K562 (cell line): Measurements from ENCODE around the gene PAM. TPM values are rescaled to one million over a fixed set of nuclear protein-coding genes. Genes with fewer than 3 reads are reported as not detected.

Experiments
- CHD1 ChIP-seq: fragments of 200-600 bp; sonication (generic); IDR thresholded peaks from one replicate; pipeline ENCODE4 v1.6.1; 2012; ENCODE audit warnings: mild to moderate bottlenecking, moderate library complexity, low read length, inconsistent platforms
- E2F6 ChIP-seq, 2 experiments: IDR thresholded peaks; 2 replicates each; pipeline ENCODE4 v1.6.1; 2011; ENCODE audit warnings: borderline replicate concordance in 1 of 2, control low read depth in 1 of 2, low read depth in 1 of 2, low read length in 1 of 2, mild to moderate bottlenecking in 1 of 2, mixed read lengths in 1 of 2, moderate library complexity in 1 of 2; ENCODE audit not compliant: insufficient read depth in 1 of 2, insufficient read length in 1 of 2, poor library complexity in 1 of 2, severe bottlenecking in 1 of 2; ENCODE audit errors: extremely low read depth in 1 of 2
- FOXJ2 ChIP-seq: fragments of 200-800 bp; sonication (Bioruptor generic); IDR thresholded peaks from 2 replicates; pipeline ENCODE4 v1.6.1; 2016; ENCODE audit warnings: missing genetic modification characterization, missing compliant biosample characterization
- FOXO4 ChIP-seq: fragments of 450-650 bp; formaldehyde crosslinking; IDR thresholded peaks from 2 replicates; pipeline ENCODE4 v1.4.0; 2020; ENCODE audit warnings: mild to moderate bottlenecking, moderate library complexity
- HNRNPLL ChIP-seq: fragments of 200-400 bp; formaldehyde crosslinking; IDR thresholded peaks from 2 replicates; pipeline ENCODE4 v1.6.1; 2017; ENCODE audit warnings: low read length, low read depth, mild to moderate bottlenecking; ENCODE audit not compliant: poor library complexity, severe bottlenecking
- JUN ChIP-seq, 2 experiments: sonication (generic) in 1 of 2; formaldehyde crosslinking in 1 of 2; IDR thresholded peaks; 2 replicates each; pipeline versions ENCODE4 v1.6.1 to v1.8.0; 2012 to 2022; ENCODE audit warnings: borderline replicate concordance in 2 of 2, mild to moderate bottlenecking in 2 of 2, improper control_type of control experiment in 1 of 2, low read depth in 1 of 2, low read length in 1 of 2, missing genetic modification reagents in 1 of 2
- MAX ChIP-seq: sonication (generic); formaldehyde crosslinking; IDR thresholded peaks from 2 replicates; pipeline ENCODE4 v1.9.0; 2022; ENCODE audit warnings: mild to moderate bottlenecking, missing genetic modification reagents
- MTA1 ChIP-seq: fragments of 450-650 bp; IDR thresholded peaks from 2 replicates; pipeline ENCODE4 v1.6.1; 2017; ENCODE audit warnings: borderline replicate concordance
- RBM14 ChIP-seq: fragments of 200-400 bp; formaldehyde crosslinking; IDR thresholded peaks from 2 replicates; pipeline ENCODE4 v1.6.1; 2018; ENCODE audit warnings: low read depth, mild to moderate bottlenecking, low read length, moderate library complexity, borderline replicate concordance; ENCODE audit not compliant: insufficient read depth
- SIX5 ChIP-seq, 2 experiments: IDR thresholded peaks; 2 replicates each; pipeline ENCODE4 v1.6.1; 2011; ENCODE audit warnings: low read length in 2 of 2, borderline replicate concordance in 1 of 2, low read depth in 1 of 2, mild to moderate bottlenecking in 1 of 2, moderate library complexity in 1 of 2; ENCODE audit not compliant: insufficient read depth in 1 of 2
- TCF3 ChIP-seq: sonication (generic); formaldehyde crosslinking; IDR thresholded peaks from 2 replicates; pipeline ENCODE4 v1.4.0; 2020; ENCODE audit warnings: mild to moderate bottlenecking, missing genetic modification reagents
- ZBTB11 ChIP-seq, 3 experiments: fragments of 200-800 bp in 1 of 3; fragments of 250-450 bp in 1 of 3; fragments of 450-650 bp in 1 of 3; sonication (Bioruptor Pico) in 1 of 3; sonication (Bioruptor generic) in 1 of 3; formaldehyde crosslinking in 1 of 3; IDR thresholded peaks; 2 replicates each; pipeline versions ENCODE4 v1.6.1 to v1.8.0; 2016 to 2022; ENCODE audit warnings: mild to moderate bottlenecking in 2 of 3, missing genetic modification characterization in 2 of 3, missing compliant biosample characterization in 1 of 3, moderate library complexity in 1 of 3
- ZBTB26 ChIP-seq: fragments of 450-650 bp; formaldehyde crosslinking; IDR thresholded peaks from 2 replicates; pipeline ENCODE4 v1.4.0; 2022; ENCODE audit warnings: missing genetic modification characterization
- ZBTB9 ChIP-seq: fragments of 450-650 bp; formaldehyde crosslinking; IDR thresholded peaks from 2 replicates; pipeline ENCODE4 v1.4.0; 2020; ENCODE audit warnings: mild to moderate bottlenecking, moderate library complexity
- polyA plus RNA-seq, 8 experiments: library from polyadenylated mRNA; depleted of rRNA in 4 of 8; stranded (reverse) in 5 of 8; unstranded in 3 of 8; fragments of >200 nt; fragmentation: Nextera tagmentation in 2 of 8; fragmentation: Illumina TruSeq in 1 of 8; extraction: Ambion mirVana in 2 of 8; extraction: Trizol in 1 of 8; gene quantifications; 2 replicates each; pipeline versions ENCODE4 v1.2.1 to v1.2.3, GENCODE V29; 2011 to 2014; ENCODE audit warnings: inconsistent platforms in 1 of 8, missing spikeins in 1 of 8
- total RNA-seq, 7 experiments: library from RNA; depleted of rRNA in 6 of 7; stranded (reverse); fragments of >200 nt in 6 of 7; fragmentation: Illumina TruSeq in 2 of 7; extraction: Trizol in 2 of 7; gene quantifications; 2 replicates each; pipeline versions ENCODE4 v1.2.1 to v1.2.3, GENCODE V29; 2011 to 2021; ENCODE audit warnings: low replicate concordance in 1 of 7

PAM gene
- total and polyA plus RNA-seq, 9 of the 15 experiments (the other 6 are each of a cell fraction or from before 2014, with no cell fraction given) = 0.39 to 3.1 (median 0.77) TPM

GRCh38 chr5:102754767-102755431 is at the start of gene PAM (continued):
- no peak for TF ChIP-seq FOXO4 (CRISPR knock-in tag)
- peak; percentile 78 for TF ChIP-seq MAX (CRISPR knock-in tag)
- no peak for TF ChIP-seq MTA1
- peak; percentile 73 to 93 for TF ChIP-seq E2F6 (IDR thresholded peaks at IDR 0.05; ENCODE audit: borderline replicate concordance in 1 of 2, extremely low read depth in 1 of 2, insufficient read depth in 1 of 2, insufficient read length in 1 of 2, low read depth in 1 of 2, low read length in 1 of 2, poor library complexity in 1 of 2, severe bottlenecking in 1 of 2)
- no peak for TF ChIP-seq FOXJ2 (tag)
- peak in 1 of 3 experiments; percentile 44; a peak in 1 of 6 replicates for TF ChIP-seq ZBTB11 (CRISPR knock-in tag; IDR thresholded peaks at IDR 0.05)
- TF ChIP-seq SIX5 (IDR thresholded peaks at IDR 0.05; ENCODE audit: borderline replicate concordance in 1 of 2, insufficient read depth in 1 of 2, low read depth in 1 of 2, low read length in 2 of 2) = no peak
- no peak for TF ChIP-seq RBM14
- TF ChIP-seq HNRNPLL = no peak
- TF ChIP-seq CHD1 = no peak
- TF ChIP-seq ZBTB26 = no peak
- no peak for TF ChIP-seq TCF3 (CRISPR knock-in tag)
- no peak for TF ChIP-seq JUN (IDR thresholded peaks at IDR 0.05; ENCODE audit: borderline replicate concordance, low read depth, low read length)
- TF ChIP-seq JUN (CRISPR knock-in tag; IDR thresholded peaks at IDR 0.05; ENCODE audit: borderline replicate concordance) = no peak
- 0 out of 2 replicates have a peak, but pooled peaks have one; percentile 49 for TF ChIP-seq ZBTB9 (CRISPR knock-in tag)
